Naive thymus-derived CD4-positive, alpha-beta T cell (primary cell): ENCODE data around the gene OGA. TPM values are rescaled to one million over a fixed set of nuclear protein-coding genes. Genes with fewer than 3 reads are reported as not detected.
A peak's percentile ranks its signal among the peaks of the same experiment; 100 is the strongest.

Source experiments
- ATAC-seq: fragments of 150-1000 bp; cut with Tn5 transposase; 2 replicates; pipeline ENCODE4 v1.10.0; 2021; ENCODE audit warnings: mild to moderate bottlenecking, moderate library complexity
- CTCF ChIA-PET: fragments of 350-600 bp; sonication (Branson Sonifier 250); formaldehyde crosslinking; loops from one replicate; lab custom pipeline; 2021; ENCODE audit warnings: antibody characterized with exemption; lab: Charles Lee
- POLR2A ChIA-PET: fragments of 350-600 bp; sonication (Branson Sonifier 250); formaldehyde crosslinking; loops from one replicate; lab custom pipeline; 2021; ENCODE audit warnings: antibody characterized with exemption, inconsistent platforms; lab: Charles Lee
- DNase-seq, 9 donors: peaks; one replicate each; pipeline versions ENCODE4 v3.0.0 to v3.0.0-alpha.2; 2020 to 2022; ENCODE audit warnings: mixed read lengths in 1 of 9
- H3K27ac ChIP-seq: one replicate; pipeline ENCODE4 v1.7.0; 2013; ENCODE audit warnings: mild to moderate bottlenecking, low read depth, low read length, moderate library complexity
- H3K27me3 ChIP-seq, 2 donors: one replicate each; pipeline ENCODE4 v1.7.0; 2013; ENCODE audit warnings: low read length in 2 of 2, mild to moderate bottlenecking in 2 of 2, moderate library complexity in 2 of 2; ENCODE audit not compliant: control insufficient read depth in 2 of 2, insufficient read depth in 2 of 2
- H3K36me3 ChIP-seq, 3 experiments: 1 replicate in 2 of 3; 2 replicates in 1 of 3; pipeline ENCODE4 v1.7.0; 2013; ENCODE audit warnings: low read length in 3 of 3, mild to moderate bottlenecking in 3 of 3, moderate library complexity in 1 of 3; ENCODE audit not compliant: insufficient read depth in 3 of 3, control insufficient read depth in 2 of 3
- H3K4me1 ChIP-seq, 2 donors: one replicate each; pipeline ENCODE4 v1.7.0; 2013; ENCODE audit warnings: low read length in 2 of 2, mild to moderate bottlenecking in 2 of 2, moderate library complexity in 1 of 2; ENCODE audit not compliant: control insufficient read depth in 2 of 2, insufficient read depth in 2 of 2
- H3K4me3 ChIP-seq: 2 replicates; pipeline ENCODE4 v1.7.0; 2013; ENCODE audit warnings: mild to moderate bottlenecking, low read length
- H3K9me3 ChIP-seq, 3 experiments: 1 replicate in 2 of 3; 2 replicates in 1 of 3; pipeline ENCODE4 v1.7.0; 2013; ENCODE audit warnings: low read length in 3 of 3; ENCODE audit not compliant: control insufficient read depth in 2 of 3
- H3K27ac Mint-ChIP-seq, 9 donors: one replicate each; pipeline ENCODE4 v1.8.0; 2020 to 2022; ENCODE audit warnings: mixed read lengths in 9 of 9, mild to moderate bottlenecking in 8 of 9, moderate library complexity in 5 of 9, inconsistent platforms in 2 of 9
- H3K27me3 Mint-ChIP-seq, 5 donors: one replicate each; pipeline ENCODE4 v1.8.0; 2021 to 2022; ENCODE audit warnings: mixed read lengths in 5 of 5, mild to moderate bottlenecking in 1 of 5
- H3K36me3 Mint-ChIP-seq, 5 donors: one replicate each; pipeline ENCODE4 v1.8.0; 2020 to 2022; ENCODE audit warnings: mixed read lengths in 5 of 5, mild to moderate bottlenecking in 3 of 5, inconsistent platforms in 1 of 5
- H3K4me1 Mint-ChIP-seq, 7 donors: one replicate each; pipeline ENCODE4 v1.8.0; 2020 to 2022; ENCODE audit warnings: mixed read lengths in 7 of 7, mild to moderate bottlenecking in 3 of 7, inconsistent platforms in 1 of 7
- H3K4me3 Mint-ChIP-seq, 10 donors: one replicate each; pipeline ENCODE4 v1.8.0; 2020 to 2022; ENCODE audit warnings: mild to moderate bottlenecking in 10 of 10, mixed read lengths in 10 of 10, moderate library complexity in 6 of 10, inconsistent platforms in 2 of 10
- H3K9me3 Mint-ChIP-seq, 11 donors: one replicate each; pipeline ENCODE4 v1.8.0; 2020 to 2022; ENCODE audit warnings: mixed read lengths in 11 of 11, mild to moderate bottlenecking in 4 of 11, inconsistent platforms in 1 of 11, moderate library complexity in 1 of 11
- intact Hi-C, 2 donors: fragments of 100-400 bp; cut with micrococcal nuclease; formaldehyde crosslinking; loops; one replicate each; pipeline ENCODE4 v1.15.1; 2023
- polyA plus RNA-seq, 2 donors: library from polyadenylated mRNA; unstranded; fragments of 300-500 nt; fragmentation: Illumina TruSeq; gene quantifications; one replicate each; pipeline ENCODE4 v1.2.3, GENCODE V29; 2021
- total RNA-seq, 6 experiments: library from RNA in 5 of 6; stranded (reverse) in 5 of 6; gene quantifications; 1 replicate in 5 of 6; 2 replicates in 1 of 6; pipeline ENCODE4 v1.2.3 and lab custom pipeline; 2021 to 2026

Gene OGA
- total and polyA plus RNA-seq, 7 experiments from 2014 or later = 45.8 to 338 (median 307) TPM

DNA sequence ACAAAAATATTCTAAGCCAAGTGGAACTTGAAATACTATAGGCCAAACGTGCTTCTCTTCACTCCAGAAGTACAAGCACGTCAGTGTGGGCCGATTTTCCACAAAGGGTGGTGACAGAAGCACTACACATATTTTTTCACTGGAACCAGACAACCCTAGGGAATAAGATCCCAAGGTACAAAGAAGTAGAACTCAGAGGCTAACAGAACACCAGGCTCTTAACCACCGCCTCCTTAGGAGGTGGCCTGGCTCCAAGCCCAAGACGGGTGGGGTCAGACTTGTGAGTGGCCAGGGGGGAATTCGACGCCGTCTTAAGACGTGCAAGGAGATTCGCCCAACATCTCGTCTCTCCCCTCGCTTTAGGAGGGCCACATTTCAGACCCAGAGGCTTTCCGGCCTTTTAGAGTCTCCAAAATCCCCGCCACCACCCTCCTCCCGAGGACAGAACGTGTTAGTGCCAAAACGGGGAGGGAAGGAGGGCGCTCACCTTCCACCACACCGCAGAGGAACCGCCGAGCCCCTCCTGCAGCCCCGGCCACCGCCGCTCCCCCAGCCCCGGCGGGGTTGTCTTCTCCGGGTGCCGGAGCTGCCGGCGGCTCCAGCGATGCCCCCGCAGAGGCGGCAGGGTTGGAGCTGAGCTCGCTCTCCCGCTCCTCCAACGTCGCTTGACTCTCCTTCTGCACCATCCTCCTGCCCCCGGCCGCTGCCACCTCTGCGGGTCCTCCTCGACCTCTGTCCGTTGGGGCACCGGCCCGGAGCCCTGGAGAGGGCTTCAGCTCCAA is 716 bp downstream of the OGA start:
- H3K27ac Mint-ChIP-seq = peak overlapping the region; percentile 95 to 99 (median 98)
- peak overlapping the region; percentile 82 for H3K27ac ChIP-seq
- ATAC-seq (peak; percentile 0), DNase-seq (peak in 2 of 9 donors; percentile 16 to 38)
- ChIA-PET CTCF (interaction anchor here (0.6 to 2.1 kb wide), 7 partner anchors 14 to 825 kb away, joined by 3 to 21 read pairs (median 5); no protein-coding TSS in a partner anchor), POLR2A (interaction anchor here (0.7 to 4.9 kb wide), 19 partner anchors 11 to 687 kb away, joined by 3 to 71 read pairs (median 7); partner anchors contain the start of genes FBXW4, NOLC1 and NPM3)
- H3K4me3 Mint-ChIP-seq = peak overlapping the region; percentile 95 to 100 (median 97)
- peaks cover 0 to 4% (median 0%) of the 10 kb centered on the region in 5 donors for H3K27me3 Mint-ChIP-seq
- no peaks in the 10 kb centered on the region for H3K27me3 ChIP-seq
- intact Hi-C loops = loop anchor here (1.0 to 10.0 kb wide), 25 partner anchors 8 to 925 kb away; partner anchors contain the start of genes ACTR1A (in 2 of the 2), ARMH3 (in 2 of the 2), NOLC1 (in 2 of the 2) and NPM3 (in 2 of the 2)
- H3K36me3 ChIP-seq = peaks cover 0 to 9% (median 8%) of the 10 kb centered on the region in 3 experiments
- peaks cover 4 to 18% (median 14%) of the 10 kb centered on the region in 5 donors for H3K36me3 Mint-ChIP-seq
- no peaks in the 10 kb centered on the region for H3K9me3 ChIP-seq
- H3K4me1 ChIP-seq = peaks cover 26 to 33% of the 10 kb centered on the region in 2 donors
- H3K9me3 Mint-ChIP-seq = peaks cover 0 to 5% (median 0%) of the 10 kb centered on the region in 11 donors
- H3K4me1 Mint-ChIP-seq = peaks cover 42 to 64% (median 57%) of the 10 kb centered on the region in 7 donors
- peak overlapping the region; percentile 81 for H3K4me3 ChIP-seq

GRCh38 chr10:101816913-101817336 is 1.3 kb downstream of the OGA start:
- H3K27me3 Mint-ChIP-seq = peaks cover 0 to 4% (median 0%) of the 10 kb centered on the region in 5 donors
- intact Hi-C loops = loop anchor here (1.0 to 10.0 kb wide), 13 partner anchors 8 to 925 kb away; partner anchors contain the start of genes PPRC1 (in 2 of the 2), BTRC (in 1 of the 2), CUEDC2 (in 1 of the 2) and FBXW4 (in 1 of the 2)
- Histone ChIP-seq H3K36me3 (peaks cover 0 to 14% (median 8%) of the 10 kb centered on the region in 3 experiments), H3K9me3 (no peaks in the 10 kb centered on the region), H3K4me1 (peaks cover 32 to 35% of the 10 kb centered on the region in 2 donors), H3K27ac (peak overlapping the region; percentile 82), H3K27me3 (no peaks in the 10 kb centered on the region), H3K4me3 (peak overlapping the region; percentile 81)
- peaks cover 3 to 18% (median 14%) of the 10 kb centered on the region in 5 donors for H3K36me3 Mint-ChIP-seq
- DNase-seq = no peak
- H3K4me3 Mint-ChIP-seq = peak overlapping the region; percentile 95 to 100 (median 97)
- no peak for ATAC-seq
- H3K9me3 Mint-ChIP-seq = peaks cover 0 to 5% (median 0%) of the 10 kb centered on the region in 11 donors
- peaks cover 40 to 66% (median 59%) of the 10 kb centered on the region in 7 donors for H3K4me1 Mint-ChIP-seq
- ChIA-PET CTCF (interaction anchor here (0.6 to 1.9 kb wide), 6 partner anchors 13 to 825 kb away, joined by 3 to 8 read pairs (median 4); no protein-coding TSS in a partner anchor), POLR2A (interaction anchor here (0.7 to 4.9 kb wide), 6 partner anchors 11 to 122 kb away, joined by 4 to 42 read pairs (median 16); partner anchors contain the start of genes FBXW4 and NPM3)
- peak overlapping the region; percentile 78 to 99 (median 98) for H3K27ac Mint-ChIP-seq

GRCh38 chr10:101816376-101816775 is 1.9 kb downstream of the OGA start:
- peak overlapping the region; percentile 82 for H3K27ac ChIP-seq
- DNase-seq = no peak
- peak overlapping the region; percentile 81 for H3K4me3 ChIP-seq
- peaks cover 34 to 35% of the 10 kb centered on the region in 2 donors for H3K4me1 ChIP-seq
- ChIA-PET CTCF (interaction anchor here (0.9 to 1.9 kb wide), 5 partner anchors 12 to 57 kb away, joined by 3 to 8 read pairs (median 4); no protein-coding TSS in a partner anchor), POLR2A (interaction anchor here (0.7 to 4.9 kb wide), 6 partner anchors 11 to 122 kb away, joined by 4 to 42 read pairs (median 10); partner anchors contain the start of genes FBXW4 and NPM3)
- H3K9me3 ChIP-seq = no peaks in the 10 kb centered on the region
- ATAC-seq = no peak
- H3K4me3 Mint-ChIP-seq = peak overlapping the region; percentile 95 to 100 (median 97)
- no peaks in the 10 kb centered on the region for H3K27me3 ChIP-seq
- H3K36me3 Mint-ChIP-seq = peaks cover 0 to 18% (median 15%) of the 10 kb centered on the region in 5 donors
- H3K9me3 Mint-ChIP-seq = peaks cover 0 to 5% (median 0%) of the 10 kb centered on the region in 11 donors
- H3K4me1 Mint-ChIP-seq = peaks cover 35 to 66% (median 58%) of the 10 kb centered on the region in 7 donors
- H3K36me3 ChIP-seq = peaks cover 0 to 17% (median 8%) of the 10 kb centered on the region in 3 experiments
- intact Hi-C loops = loop anchor here (2.0 to 10.0 kb wide), 10 partner anchors 14 to 926 kb away; partner anchors contain the start of genes PPRC1 (in 2 of the 2), BTRC (in 1 of the 2), CUEDC2 (in 1 of the 2) and FBXW4 (in 1 of the 2)
- peaks cover 0 to 4% (median 0%) of the 10 kb centered on the region in 5 donors for H3K27me3 Mint-ChIP-seq
- peak overlapping the region; percentile 43 to 99 (median 98) for H3K27ac Mint-ChIP-seq

- peak overlapping the region; percentile 81 for H3K4me3 ChIP-seq
- H3K27ac ChIP-seq = peak overlapping the region; percentile 82
- POLR2A ChIA-PET = interaction anchor here (0.5 to 0.8 kb wide), 4 partner anchors 11 to 791 kb away, joined by 3 to 5 read pairs (median 3); no protein-coding TSS in a partner anchor
- Mint-ChIP-seq H3K27me3 (peaks cover 0 to 4% (median 0%) of the 10 kb centered on the region in 5 donors), H3K4me3 (peak overlapping the region; percentile 95 to 100 (median 97)), H3K4me1 (peaks cover 33 to 69% (median 59%) of the 10 kb centered on the region in 7 donors), H3K27ac (peak overlapping the region; percentile 59 to 99 (median 85)), H3K36me3 (peaks cover 0 to 26% (median 15%) of the 10 kb centered on the region in 5 donors), H3K9me3 (peaks cover 0 to 5% (median 0%) of the 10 kb centered on the region in 11 donors)
- DNase-seq = no peak
- no peaks in the 10 kb centered on the region for H3K9me3 ChIP-seq
- CTCF ChIA-PET = interaction anchor here (0.7 to 1.8 kb wide), 2 partner anchors 15 to 30 kb away, joined by 3 to 6 read pairs; no protein-coding TSS in a partner anchor
- H3K4me1 ChIP-seq = peaks cover 31 to 33% of the 10 kb centered on the region in 2 donors
- no peak for ATAC-seq
- no peaks in the 10 kb centered on the region for H3K27me3 ChIP-seq
- intact Hi-C loops = loop anchor here (5.0 to 10.0 kb wide), 9 partner anchors 120 to 928 kb away; partner anchors contain the start of genes PPRC1 (in 2 of the 2), BTRC (in 1 of the 2), CUEDC2 (in 1 of the 2) and FBXW4 (in 1 of the 2)
- peaks cover 7 to 22% (median 17%) of the 10 kb centered on the region in 3 experiments for H3K36me3 ChIP-seq
These were observed 3.7 kb downstream of the OGA start for GRCh38 chr10:101814466-101815071.

- intact Hi-C loops = loop anchor here (10.0 kb wide), 3 partner anchors 118 to 832 kb away; partner anchors contain the start of genes CUEDC2 (in 1 of the 2), FBXW4 (in 1 of the 2) and TRIM8 (in 1 of the 2)
- Histone ChIP-seq H3K4me1 (peaks cover 25% of the 10 kb centered on the region in 2 donors), H3K36me3 (peaks cover 7 to 32% (median 22%) of the 10 kb centered on the region in 3 experiments), H3K27ac (peak overlapping the region; percentile 52), H3K4me3 (no peak overlapping the region), H3K27me3 (no peaks in the 10 kb centered on the region), H3K9me3 (no peaks in the 10 kb centered on the region)
- ATAC-seq (no peak), DNase-seq (no peak)
- peak overlapping the region in 8 of 10 donors; percentile 15 to 100 (median 95) for H3K4me3 Mint-ChIP-seq
- peaks cover 30 to 61% (median 51%) of the 10 kb centered on the region in 7 donors for H3K4me1 Mint-ChIP-seq
- POLR2A ChIA-PET = interaction anchor here (1.2 to 1.6 kb wide), 3 partner anchors 19 to 29 kb away, joined by 4 to 6 read pairs (median 5); partner anchors contain the start of gene NPM3
- H3K27me3 Mint-ChIP-seq = no peaks in the 10 kb centered on the region
- H3K27ac Mint-ChIP-seq = peak overlapping the region in 5 of 9 donors; percentile 31 to 99 (median 77)
- CTCF ChIA-PET = no interaction called here
- no peaks in the 10 kb centered on the region for H3K9me3 Mint-ChIP-seq
- H3K36me3 Mint-ChIP-seq = peaks cover 0 to 28% (median 16%) of the 10 kb centered on the region in 5 donors
These were observed 5.6 kb downstream of the OGA start for GRCh38 chr10:101812606-101813005.
